GM21447 (cell line): ENCODE data around the gene SYN1.
A peak's percentile ranks its signal among the peaks of the same experiment; 100 is the strongest.

Source experiments
- ATAC-seq: cut with Tn5 transposase; IDR thresholded peaks from one replicate; pipeline ENCODE4 v1.9.1; 2021; ENCODE audit not compliant: unreplicated experiment

Gene SYN1

GRCh38 chrX:47539860-47540259, 79.8 kb downstream of the SYN1 start:
- no peak for ATAC-seq

GRCh38 chrX:47530049-47530448, 89.6 kb downstream of the SYN1 start:
- ATAC-seq: no peak

- ATAC-seq: no peak
Measured at GRCh38 chrX:47529548-47529947, 90.1 kb downstream of the SYN1 start.

- ATAC-seq: no peak
Measured at GRCh38 chrX:47523713-47524166, 95.9 kb downstream of the SYN1 start.

- ATAC-seq: peak; percentile 85
Measured at GRCh38 chrX:47523297-47523696, 96.4 kb downstream of the SYN1 start.
